HG03139 (cell line): ENCODE data around the gene TGM6.
"Not testable (repeated sequence)": the region's sequence is repeated elsewhere in the genome, so short reads cannot be mapped to it uniquely, and the experiment has no call there.

Experiments used
- ATAC-seq: cut with Tn5 transposase; IDR thresholded peaks from one replicate; pipeline ENCODE4 v1.9.1; 2021; ENCODE audit not compliant: unreplicated experiment

TGM6 gene

GRCh38 chr20:2397595-2398145, 17.0 kb downstream of the TGM6 start:
- no peak for ATAC-seq

DNA sequence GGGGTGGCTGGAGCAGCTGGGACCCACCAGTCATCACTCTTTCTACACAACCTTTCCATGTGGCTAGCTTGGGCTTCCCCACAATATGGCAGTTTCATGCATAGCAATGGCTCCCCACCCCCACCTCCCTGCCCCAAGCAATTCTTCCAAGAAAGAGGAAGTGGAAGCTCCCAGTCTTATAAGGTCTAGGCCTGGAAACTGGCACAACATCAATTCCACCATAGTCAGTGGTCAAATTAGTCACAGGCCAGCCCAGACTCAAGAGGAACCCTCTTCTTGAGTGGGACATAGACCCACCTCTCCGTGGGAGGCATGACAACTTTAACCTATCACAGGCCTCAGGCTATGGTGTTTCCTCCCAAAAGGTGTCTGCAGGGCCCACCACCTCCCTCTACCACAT, 17.7 kb downstream of the TGM6 start:
- ATAC-seq, result no peak

DNA sequence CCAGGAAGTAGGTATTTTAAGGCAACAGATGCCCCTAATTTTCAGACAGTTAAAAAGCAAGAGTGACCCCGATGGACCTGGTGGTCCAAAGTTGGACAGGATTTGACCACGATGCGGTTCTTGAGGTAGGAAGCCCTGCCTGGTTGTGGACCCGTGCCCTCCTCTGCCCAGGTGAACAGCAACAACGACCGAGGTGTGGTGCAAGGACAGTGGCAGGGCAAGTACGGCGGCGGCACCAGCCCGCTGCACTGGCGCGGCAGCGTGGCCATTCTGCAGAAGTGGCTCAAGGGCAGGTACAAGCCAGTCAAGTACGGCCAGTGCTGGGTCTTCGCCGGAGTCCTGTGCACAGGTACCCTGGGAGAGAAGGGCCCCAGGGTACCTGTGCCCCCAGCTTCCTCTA, 18.7 kb downstream of the TGM6 start:
- no peak for ATAC-seq

- no peak for ATAC-seq
These were observed 19.6 kb downstream of the TGM6 start for GRCh38 chr20:2400290-2400689.

DNA sequence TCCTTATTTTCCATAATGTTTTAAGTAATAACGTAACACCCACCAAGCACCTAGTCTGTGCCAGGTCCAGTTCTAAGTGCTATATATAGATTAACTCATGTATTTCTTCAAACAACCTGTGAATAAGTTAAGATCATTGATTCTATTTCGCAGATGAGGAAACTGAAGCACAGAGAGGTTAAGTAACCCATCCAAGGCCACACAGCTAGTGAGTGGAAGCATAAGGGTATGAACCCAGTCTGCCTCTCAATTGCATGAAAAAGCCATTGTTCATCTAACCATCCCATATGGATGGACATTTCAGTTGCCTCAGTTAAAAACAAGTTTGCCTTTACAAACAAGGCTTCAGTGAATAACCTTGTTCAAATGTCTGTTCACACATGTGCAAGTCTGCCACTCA, 20.8 kb downstream of the TGM6 start:
- ATAC-seq, result no peak

DNA sequence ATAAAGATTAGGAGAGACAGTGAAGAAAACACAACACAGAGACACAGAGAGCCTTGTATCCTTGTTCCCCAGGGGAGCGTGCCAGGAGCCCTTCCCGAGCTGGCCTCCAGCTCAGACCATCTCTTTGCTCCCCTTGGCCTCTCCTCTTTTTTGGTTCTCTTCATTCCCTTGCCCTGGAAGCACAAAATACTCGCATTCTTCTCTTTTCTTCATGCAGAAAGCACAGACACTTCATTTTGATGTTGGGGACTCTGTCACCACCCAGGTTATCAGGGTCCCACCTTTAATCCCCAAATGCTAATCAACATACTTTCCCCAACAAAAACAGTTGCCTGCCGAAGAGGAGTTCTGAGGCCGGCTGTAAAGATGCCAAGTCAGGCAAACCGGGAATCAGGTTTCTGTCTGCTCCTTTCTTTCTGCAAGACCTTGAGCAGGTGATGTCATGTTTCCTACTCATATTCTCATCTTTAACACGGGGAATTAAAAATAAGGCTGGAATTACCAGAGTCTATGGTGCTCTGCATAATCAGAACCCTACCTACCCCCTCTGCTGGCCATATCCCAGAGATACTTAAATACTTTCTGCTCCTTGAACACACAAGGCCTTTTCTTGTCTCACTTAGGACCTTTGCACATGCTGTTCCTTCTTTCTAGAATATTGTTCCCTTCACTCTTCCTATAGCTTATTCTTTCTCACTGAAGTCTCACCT, 21.7 kb downstream of the TGM6 start:
- ATAC-seq, result no peak

GRCh38 chr20:2403291-2404052, 22.8 kb downstream of the TGM6 start:
- no peak for ATAC-seq

- ATAC-seq, result no peak
These were observed 25.0 kb downstream of the TGM6 start for GRCh38 chr20:2405693-2406065.

- ATAC-seq, result not testable (repeated sequence)
These were observed 26.7 kb downstream of the TGM6 start for GRCh38 chr20:2407355-2407754.

DNA sequence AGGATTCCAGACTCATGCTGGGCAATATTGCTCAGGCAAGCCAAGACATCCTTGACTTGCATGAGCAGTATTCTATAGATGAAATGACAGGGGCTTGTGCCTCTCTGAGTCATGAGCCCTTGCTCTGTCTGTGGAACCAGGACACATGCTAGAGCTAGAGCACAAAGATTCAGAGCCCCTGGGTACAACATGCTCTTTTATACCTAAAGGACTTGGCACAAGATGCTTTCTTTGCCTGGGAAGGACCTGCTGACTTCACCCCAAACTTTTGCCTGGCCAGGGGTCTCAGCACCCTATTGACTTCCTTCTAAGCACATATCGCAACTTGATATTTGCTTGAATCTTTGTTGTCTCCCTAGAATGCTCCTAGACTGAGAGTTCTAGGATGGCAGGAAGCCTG, 27.4 kb downstream of the TGM6 start:
- ATAC-seq, result no peak

GRCh38 chr20:2416541-2417212, 36.0 kb downstream of the TGM6 start:
- no peak for ATAC-seq

GRCh38 chr20:2417213-2417541, 36.5 kb downstream of the TGM6 start:
- ATAC-seq, result no peak

GRCh38 chr20:2418388-2418787, 37.7 kb downstream of the TGM6 start:
- ATAC-seq, result no peak

GRCh38 chr20:2420510-2420909, 39.8 kb downstream of the TGM6 start:
- ATAC-seq, result no peak

GRCh38 chr20:2421247-2421646, 40.5 kb downstream of the TGM6 start:
- no peak for ATAC-seq

GRCh38 chr20:2429051-2429450, 48.4 kb downstream of the TGM6 start:
- no peak for ATAC-seq

GRCh38 chr20:2430538-2430937, 49.8 kb downstream of the TGM6 start:
- no peak for ATAC-seq

- ATAC-seq, result no peak
These were observed 50.5 kb downstream of the TGM6 start for GRCh38 chr20:2431185-2431584.

DNA sequence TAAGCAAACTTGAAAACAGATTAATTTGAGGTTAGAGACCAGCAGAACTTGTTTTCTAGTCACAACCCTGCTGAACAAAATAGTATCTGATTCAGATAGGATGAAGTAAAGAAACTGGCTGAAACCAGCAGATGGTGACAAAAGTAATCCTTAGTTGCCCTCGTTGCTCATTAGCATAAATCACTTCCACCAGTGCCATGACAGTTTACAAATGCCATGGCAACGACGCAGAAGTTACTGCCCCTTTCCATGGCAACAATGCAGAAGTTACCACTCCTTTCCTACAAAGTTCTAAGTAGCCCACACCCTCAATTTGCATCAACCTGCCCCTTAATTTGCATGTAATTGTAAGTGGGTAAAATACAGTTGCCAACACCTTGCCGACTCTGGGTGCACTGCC, 66.1 kb downstream of the TGM6 start:
- no peak for ATAC-seq

GRCh38 chr20:2449386-2449785, 68.7 kb downstream of the TGM6 start:
- ATAC-seq, result no peak

DNA sequence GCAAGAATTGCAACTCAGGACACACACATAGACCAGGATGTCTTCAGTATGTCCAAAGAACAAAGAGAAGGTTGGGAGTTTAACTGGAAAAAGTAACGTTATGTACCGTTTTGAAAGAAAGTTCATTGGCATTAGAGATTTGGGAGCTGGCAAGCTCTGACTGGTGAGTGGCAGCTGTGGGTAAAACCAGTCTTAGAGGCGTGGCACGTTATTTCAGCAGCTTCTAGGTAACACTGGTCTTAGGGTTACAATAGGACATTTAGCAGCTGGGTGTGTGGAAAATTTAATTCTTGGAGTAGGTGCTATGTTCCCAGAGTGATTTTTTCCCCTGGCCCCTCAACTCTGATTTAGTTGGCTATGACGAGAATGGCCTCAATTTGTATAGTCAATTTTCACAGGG, 70.7 kb downstream of the TGM6 start:
- ATAC-seq, result no peak
